Fibroblast of the aortic adventitia (primary cell): ENCODE measurements around the gene SLC24A1. TPM values are rescaled to one million over a fixed set of nuclear protein-coding genes. Genes with fewer than 3 reads are reported as not detected.

ENCODE experiments used
- DNase-seq: peaks from one replicate; pipeline ENCODE4 v3.0.0-alpha.2; 2010; ENCODE audit warnings: low read depth
- H3K4me3 ChIP-seq: 2 replicates; pipeline ENCODE4 v1.5.1; 2011; ENCODE audit warnings: low read depth, mild to moderate bottlenecking, control low read depth, low read length, moderate library complexity
- total RNA-seq: library from RNA; depleted of rRNA; stranded (reverse); fragments of >200 nt; gene quantifications from 2 replicates; pipeline ENCODE4 v1.2.3, GENCODE V29; 2012; ENCODE audit warnings: low replicate concordance
- TF ChIP-seq, protein P1 (sequence below): IDR thresholded peaks from 2 replicates; pipeline ENCODE4 v1.5.1; 2011; ENCODE audit warnings: mild to moderate bottlenecking, low read length, control low read depth, inconsistent platforms; ENCODE audit not compliant: insufficient read depth

SLC24A1 gene
- total RNA-seq, 1 donor, result 7.9 TPM

DNA sequence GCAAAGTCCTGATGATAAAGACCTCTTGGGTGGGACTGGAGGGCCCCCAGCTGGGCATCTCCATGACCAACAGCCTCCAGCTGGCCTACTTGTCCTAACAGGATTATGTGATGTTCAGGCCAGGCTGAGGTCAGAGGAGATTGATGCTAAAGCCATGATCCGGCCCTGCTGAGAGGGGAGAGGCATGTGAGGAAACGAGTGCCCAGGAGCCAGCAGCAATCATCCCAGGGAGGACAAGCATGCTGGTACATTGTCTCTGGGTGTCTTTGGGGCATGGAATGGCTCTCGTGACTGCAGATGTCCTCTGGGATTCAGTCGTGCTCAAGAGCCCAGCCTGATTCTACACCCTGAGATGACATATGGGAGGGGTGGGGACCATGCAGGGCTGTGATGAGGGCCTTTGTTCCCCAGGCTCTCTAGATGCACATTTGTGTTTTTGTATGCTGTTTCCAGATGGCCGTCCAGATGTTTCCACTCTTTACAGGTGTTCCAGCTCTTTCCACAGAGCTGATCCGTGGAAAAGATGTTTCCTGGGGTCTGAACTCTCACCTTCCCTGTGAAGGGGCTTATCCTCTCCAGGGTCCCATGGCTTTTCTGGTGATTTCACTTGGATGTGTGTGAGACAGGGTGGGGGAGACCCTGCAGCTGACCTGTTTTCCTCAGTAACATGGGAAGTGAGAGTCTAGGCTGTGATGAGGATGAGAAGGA lies 20.2 kb downstream of the SLC24A1 start:
- no peak for DNase-seq
- no peak overlapping the region for H3K4me3 ChIP-seq
- TF ChIP-seq, protein P1, sequence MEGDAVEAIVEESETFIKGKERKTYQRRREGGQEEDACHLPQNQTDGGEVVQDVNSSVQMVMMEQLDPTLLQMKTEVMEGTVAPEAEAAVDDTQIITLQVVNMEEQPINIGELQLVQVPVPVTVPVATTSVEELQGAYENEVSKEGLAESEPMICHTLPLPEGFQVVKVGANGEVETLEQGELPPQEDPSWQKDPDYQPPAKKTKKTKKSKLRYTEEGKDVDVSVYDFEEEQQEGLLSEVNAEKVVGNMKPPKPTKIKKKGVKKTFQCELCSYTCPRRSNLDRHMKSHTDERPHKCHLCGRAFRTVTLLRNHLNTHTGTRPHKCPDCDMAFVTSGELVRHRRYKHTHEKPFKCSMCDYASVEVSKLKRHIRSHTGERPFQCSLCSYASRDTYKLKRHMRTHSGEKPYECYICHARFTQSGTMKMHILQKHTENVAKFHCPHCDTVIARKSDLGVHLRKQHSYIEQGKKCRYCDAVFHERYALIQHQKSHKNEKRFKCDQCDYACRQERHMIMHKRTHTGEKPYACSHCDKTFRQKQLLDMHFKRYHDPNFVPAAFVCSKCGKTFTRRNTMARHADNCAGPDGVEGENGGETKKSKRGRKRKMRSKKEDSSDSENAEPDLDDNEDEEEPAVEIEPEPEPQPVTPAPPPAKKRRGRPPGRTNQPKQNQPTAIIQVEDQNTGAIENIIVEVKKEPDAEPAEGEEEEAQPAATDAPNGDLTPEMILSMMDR, result no peak

DNA sequence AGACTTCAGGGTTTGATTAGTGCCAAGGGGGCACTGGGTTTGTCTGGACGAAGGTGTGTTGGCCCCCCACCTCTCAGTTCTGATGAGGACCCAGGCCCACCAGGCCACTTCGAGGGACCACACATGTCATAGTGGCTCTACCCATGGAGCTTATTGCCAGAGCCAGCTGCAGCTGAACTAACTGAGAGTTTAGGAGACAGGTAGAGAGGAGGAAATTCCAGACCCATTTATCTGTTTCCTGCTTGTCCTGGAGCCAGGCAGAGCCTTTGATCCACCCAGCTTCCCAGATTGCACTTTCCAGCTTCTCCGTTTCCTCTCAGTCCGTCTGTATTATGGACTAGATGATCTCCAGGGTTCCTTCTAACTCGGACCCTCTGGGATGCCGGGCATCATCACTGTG lies 20.9 kb downstream of the SLC24A1 start:
- TF ChIP-seq, protein P1, result no peak
- no peak overlapping the region for H3K4me3 ChIP-seq
- no peak for DNase-seq

DNA sequence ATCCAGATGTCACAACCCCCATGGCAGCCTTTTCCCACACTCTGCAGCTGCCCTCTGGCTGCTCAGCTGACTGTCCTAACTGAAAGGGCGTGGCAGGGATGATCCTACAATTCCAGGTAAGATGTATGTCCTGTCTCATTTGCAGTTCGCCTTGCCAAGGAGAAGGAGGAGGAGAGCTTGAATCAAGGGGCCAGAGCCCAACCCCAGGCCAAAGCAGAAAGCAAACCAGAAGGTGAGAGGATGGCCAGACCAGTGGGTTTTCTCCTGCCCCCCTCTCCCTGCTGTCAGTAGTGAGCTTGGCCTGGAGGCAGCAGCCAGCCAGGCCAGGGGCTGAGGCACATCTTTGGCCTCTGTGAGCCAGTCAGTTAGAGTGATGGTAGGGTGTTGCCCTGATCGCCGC lies 22.5 kb downstream of the SLC24A1 start:
- TF ChIP-seq, protein P1, result no peak
- no peak for DNase-seq
- no peak overlapping the region for H3K4me3 ChIP-seq

DNA sequence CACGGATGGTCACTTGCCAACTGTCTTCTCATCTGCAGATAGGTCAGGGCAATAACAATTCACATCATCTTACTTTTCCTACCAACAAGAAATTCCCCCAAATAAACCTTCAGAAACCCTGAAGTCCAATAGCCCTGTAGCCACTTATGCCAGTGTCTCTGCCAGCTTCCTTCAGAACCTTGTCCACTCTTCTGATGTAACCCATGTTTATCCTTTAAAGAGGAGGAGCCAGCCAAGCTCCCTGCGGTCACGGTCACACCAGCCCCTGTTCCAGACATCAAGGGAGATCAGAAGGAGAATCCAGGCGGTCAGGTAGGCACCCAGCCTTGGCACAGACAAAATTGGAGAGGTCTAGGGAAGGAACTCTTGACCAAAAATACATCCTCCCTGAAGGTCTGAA lies 23.7 kb downstream of the SLC24A1 start:
- H3K4me3 ChIP-seq, result no peak overlapping the region
- no peak for DNase-seq
- TF ChIP-seq, protein P1, result no peak

DNA sequence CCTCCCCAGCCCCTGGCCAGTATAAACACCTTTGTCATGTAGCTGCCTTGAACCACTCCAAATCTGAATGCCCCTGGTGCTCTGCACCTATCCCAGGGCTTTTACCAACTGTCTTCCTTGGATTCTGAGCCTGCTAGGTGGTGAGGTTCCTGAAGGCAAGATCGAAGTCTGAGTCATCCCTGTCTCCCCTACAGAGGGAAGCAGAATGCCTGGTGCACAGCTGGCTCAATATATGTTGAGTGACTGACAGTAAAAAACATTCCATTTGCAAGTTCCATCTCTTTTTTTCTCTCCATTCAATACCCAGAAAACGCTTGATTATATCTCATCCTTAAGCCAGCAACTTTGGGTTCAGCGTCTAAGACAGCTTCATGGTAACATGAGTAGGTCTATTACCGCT lies 24.7 kb downstream of the SLC24A1 start:
- TF ChIP-seq, protein P1, result no peak
- no peak for DNase-seq
- no peak overlapping the region for H3K4me3 ChIP-seq

DNA sequence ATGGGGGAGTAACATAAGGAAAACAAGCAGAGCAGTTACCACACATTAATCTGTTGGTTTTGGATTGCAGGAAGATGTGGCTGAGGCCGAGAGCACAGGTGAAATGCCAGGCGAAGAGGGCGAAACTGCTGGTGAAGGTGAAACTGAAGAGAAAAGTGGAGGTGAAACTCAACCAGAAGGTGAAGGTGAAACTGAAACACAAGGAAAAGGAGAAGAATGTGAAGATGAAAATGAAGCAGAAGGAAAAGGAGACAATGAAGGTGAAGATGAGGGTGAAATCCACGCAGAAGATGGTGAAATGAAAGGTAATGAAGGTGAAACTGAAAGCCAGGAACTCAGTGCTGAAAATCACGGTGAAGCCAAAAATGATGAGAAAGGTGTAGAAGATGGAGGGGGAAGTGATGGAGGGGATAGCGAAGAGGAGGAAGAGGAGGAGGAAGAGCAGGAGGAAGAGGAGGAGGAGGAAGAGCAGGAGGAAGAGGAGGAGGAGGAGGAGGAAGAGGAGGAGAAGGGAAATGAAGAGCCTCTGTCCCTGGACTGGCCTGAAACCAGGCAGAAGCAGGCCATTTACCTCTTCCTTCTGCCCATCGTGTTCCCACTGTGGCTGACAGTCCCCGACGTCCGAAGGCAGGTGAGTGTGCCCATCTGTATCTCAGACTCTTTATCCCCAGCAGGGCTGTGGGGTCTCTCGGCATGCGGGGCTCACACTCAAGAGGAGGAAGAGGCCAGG lies 28.7 kb downstream of the SLC24A1 start:
- H3K4me3 ChIP-seq, result no peak overlapping the region
- TF ChIP-seq, protein P1, result no peak
- DNase-seq, result no peak
